K562 (cell line): ENCODE results near the gene COASY. TPM values are rescaled to one million over a fixed set of nuclear protein-coding genes. Genes with fewer than 3 reads are reported as not detected.

Experiments
- CSDE1 ChIP-seq, 2 experiments: fragments of 450-650 bp; IDR thresholded peaks; 2 replicates each; pipeline ENCODE4 v1.6.1; 2016; ENCODE audit warnings: mild to moderate bottlenecking in 1 of 2
- DPF2 ChIP-seq: fragments of 450-650 bp; IDR thresholded peaks from 2 replicates; pipeline ENCODE4 v1.6.1; 2016
- EHMT2 ChIP-seq: fragments of 450-650 bp; IDR thresholded peaks from 2 replicates; pipeline ENCODE4 v1.6.1; 2018; ENCODE audit warnings: antibody characterized with exemption
- FOXM1 ChIP-seq, 2 experiments: fragments of 450-650 bp in 1 of 2; sonication (generic) in 1 of 2; formaldehyde crosslinking in 1 of 2; IDR thresholded peaks; 2 replicates each; pipeline versions ENCODE4 v1.6.1 to v1.9.0; 2017 to 2022; ENCODE audit warnings: low read depth in 2 of 2, mild to moderate bottlenecking in 2 of 2, missing genetic modification reagents in 1 of 2, moderate library complexity in 1 of 2
- HEY1 ChIP-seq: fragments of 250-450 bp; sonication (Bioruptor Pico); IDR thresholded peaks from 2 replicates; pipeline ENCODE4 v1.5.0; 2020; ENCODE audit warnings: mild to moderate bottlenecking, moderate library complexity, borderline replicate concordance
- HOMEZ ChIP-seq: fragments of 250-450 bp; sonication (Bioruptor Pico); IDR thresholded peaks from 2 replicates; pipeline ENCODE4 v1.4.0; 2020; ENCODE audit warnings: mild to moderate bottlenecking, moderate library complexity
- IRF2 ChIP-seq: sonication (generic); formaldehyde crosslinking; IDR thresholded peaks from 2 replicates; pipeline ENCODE4 v1.8.1; 2022; ENCODE audit warnings: mild to moderate bottlenecking, missing genetic modification reagents
- LARP7 ChIP-seq: fragments of 450-650 bp; IDR thresholded peaks from 2 replicates; pipeline ENCODE4 v1.6.1; 2016
- MXI1 ChIP-seq: IDR thresholded peaks from 2 replicates; pipeline ENCODE4 v1.6.1; 2011; ENCODE audit warnings: low read depth, mild to moderate bottlenecking, improper control_type of control experiment, low read length
- POLR2A ChIP-seq: fragments of 450-650 bp; conservative IDR thresholded peaks from 2 replicates; pipeline ENCODE4 v1.6.1; 2016
- POLR2G ChIP-seq: fragments of 200-400 bp; formaldehyde crosslinking; IDR thresholded peaks from 2 replicates; pipeline ENCODE4 v1.6.1; 2017; ENCODE audit warnings: low read depth, mild to moderate bottlenecking, antibody characterized with exemption, low read length, moderate library complexity
- SNIP1 ChIP-seq: fragments of 450-650 bp; IDR thresholded peaks from 2 replicates; pipeline ENCODE4 v1.7.1; 2017; ENCODE audit warnings: low read depth, mild to moderate bottlenecking
- TAF7 ChIP-seq: fragments of 450-650 bp; IDR thresholded peaks from 2 replicates; pipeline ENCODE4 v1.6.1; 2016; ENCODE audit warnings: missing genetic modification characterization, missing compliant biosample characterization
- TEAD4 ChIP-seq, 2 experiments: sonication (generic) in 1 of 2; formaldehyde crosslinking in 1 of 2; IDR thresholded peaks; 2 replicates each; pipeline versions ENCODE4 v1.6.1 to v1.8.0; 2012 to 2022; ENCODE audit warnings: borderline replicate concordance in 1 of 2, inconsistent platforms in 1 of 2, low read length in 1 of 2, mild to moderate bottlenecking in 1 of 2, missing genetic modification reagents in 1 of 2
- ZNF175 ChIP-seq: fragments of 200-800 bp; sonication (Bioruptor generic); IDR thresholded peaks from 2 replicates; pipeline ENCODE4 v1.6.1; 2016; ENCODE audit warnings: low read depth, mild to moderate bottlenecking, missing genetic modification characterization, missing compliant biosample characterization
- ZZZ3 ChIP-seq: fragments of 450-650 bp; IDR thresholded peaks from 2 replicates; pipeline ENCODE4 v1.6.1; 2016; ENCODE audit warnings: antibody characterized with exemption, mild to moderate bottlenecking, moderate library complexity
- polyA plus RNA-seq, 8 experiments: library from polyadenylated mRNA; depleted of rRNA in 4 of 8; stranded (reverse) in 5 of 8; unstranded in 3 of 8; fragments of >200 nt; fragmentation: Nextera tagmentation in 2 of 8; fragmentation: Illumina TruSeq in 1 of 8; extraction: Ambion mirVana in 2 of 8; extraction: Trizol in 1 of 8; gene quantifications; 2 replicates each; pipeline versions ENCODE4 v1.2.1 to v1.2.3, GENCODE V29; 2011 to 2014; ENCODE audit warnings: inconsistent platforms in 1 of 8, missing spikeins in 1 of 8
- total RNA-seq, 7 experiments: library from RNA; depleted of rRNA in 6 of 7; stranded (reverse); fragments of >200 nt in 6 of 7; fragmentation: Illumina TruSeq in 2 of 7; extraction: Trizol in 2 of 7; gene quantifications; 2 replicates each; pipeline versions ENCODE4 v1.2.1 to v1.2.3, GENCODE V29; 2011 to 2021; ENCODE audit warnings: low replicate concordance in 1 of 7
- TF ChIP-seq, protein P1 (sequence below): fragments of 450-650 bp; conservative IDR thresholded peaks from 2 replicates; pipeline ENCODE4 v1.6.1; 2016; ENCODE audit warnings: missing genetic modification characterization, low read depth, mild to moderate bottlenecking, missing compliant biosample characterization, moderate library complexity
- TF ChIP-seq, protein P2 (sequence below): fragments of 250-450 bp; sonication (Bioruptor Pico); IDR thresholded peaks from 2 replicates; pipeline ENCODE4 v1.8.0; 2022; ENCODE audit warnings: moderate library complexity, mild to moderate bottlenecking, inconsistent platforms
- TF ChIP-seq, protein P3 (sequence below): sonication (generic); formaldehyde crosslinking; IDR thresholded peaks from 2 replicates; pipeline ENCODE4 v1.8.0; 2023; ENCODE audit warnings: mild to moderate bottlenecking, missing genetic modification reagents
- TF ChIP-seq, protein P4 (sequence below): fragments of 250-450 bp; sonication (Bioruptor Pico); IDR thresholded peaks from 2 replicates; pipeline ENCODE4 v1.5.0; 2021; ENCODE audit warnings: mild to moderate bottlenecking, moderate library complexity

Gene COASY
- total and polyA plus RNA-seq, 9 of the 15 experiments (the other 6 are each of a cell fraction or from before 2014, with no cell fraction given), result 25.4 to 175 (median 62.3) TPM

GRCh38 chr17:42531455-42532354 is 30.2 kb upstream of the COASY start (continued):
- TF ChIP-seq, protein P1, sequence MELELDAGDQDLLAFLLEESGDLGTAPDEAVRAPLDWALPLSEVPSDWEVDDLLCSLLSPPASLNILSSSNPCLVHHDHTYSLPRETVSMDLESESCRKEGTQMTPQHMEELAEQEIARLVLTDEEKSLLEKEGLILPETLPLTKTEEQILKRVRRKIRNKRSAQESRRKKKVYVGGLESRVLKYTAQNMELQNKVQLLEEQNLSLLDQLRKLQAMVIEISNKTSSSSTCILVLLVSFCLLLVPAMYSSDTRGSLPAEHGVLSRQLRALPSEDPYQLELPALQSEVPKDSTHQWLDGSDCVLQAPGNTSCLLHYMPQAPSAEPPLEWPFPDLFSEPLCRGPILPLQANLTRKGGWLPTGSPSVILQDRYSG, result no peak
- no peak for TF ChIP-seq HOMEZ (CRISPR knock-in tag)
- no peak for TF ChIP-seq POLR2A
- no peak for TF ChIP-seq ZZZ3
- TF ChIP-seq LARP7, result no peak
- peak; percentile 80 for TF ChIP-seq TEAD4 (IDR thresholded peaks at IDR 0.05; ENCODE audit: low read length)
- no peak for TF ChIP-seq TEAD4 (CRISPR knock-in tag; IDR thresholded peaks at IDR 0.05; ENCODE audit: borderline replicate concordance)
- TF ChIP-seq POLR2G, result peak; percentile 80
- no peak for TF ChIP-seq TAF7 (tag)
- no peak for TF ChIP-seq IRF2
- TF ChIP-seq HEY1, result no peak
- TF ChIP-seq, protein P2, sequence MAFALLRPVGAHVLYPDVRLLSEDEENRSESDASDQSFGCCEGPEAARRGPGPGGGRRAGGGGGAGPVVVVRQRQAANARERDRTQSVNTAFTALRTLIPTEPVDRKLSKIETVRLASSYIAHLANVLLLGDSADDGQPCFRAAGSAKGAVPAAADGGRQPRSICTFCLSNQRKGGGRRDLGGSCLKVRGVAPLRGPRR (CRISPR knock-in tag), result no peak
- TF ChIP-seq DPF2, result peak; percentile 79
- TF ChIP-seq EHMT2, result no peak
- peak; percentile 54; the same call in 1 of the 2 replicates for TF ChIP-seq FOXM1 (IDR thresholded peaks at IDR 0.05; ENCODE audit: low read depth)
- no peak for TF ChIP-seq FOXM1 (CRISPR knock-in tag; IDR thresholded peaks at IDR 0.05; ENCODE audit: low read depth)
- no peak for TF ChIP-seq CSDE1 (IDR thresholded peaks at IDR 0.05)
- TF ChIP-seq, protein P3, sequence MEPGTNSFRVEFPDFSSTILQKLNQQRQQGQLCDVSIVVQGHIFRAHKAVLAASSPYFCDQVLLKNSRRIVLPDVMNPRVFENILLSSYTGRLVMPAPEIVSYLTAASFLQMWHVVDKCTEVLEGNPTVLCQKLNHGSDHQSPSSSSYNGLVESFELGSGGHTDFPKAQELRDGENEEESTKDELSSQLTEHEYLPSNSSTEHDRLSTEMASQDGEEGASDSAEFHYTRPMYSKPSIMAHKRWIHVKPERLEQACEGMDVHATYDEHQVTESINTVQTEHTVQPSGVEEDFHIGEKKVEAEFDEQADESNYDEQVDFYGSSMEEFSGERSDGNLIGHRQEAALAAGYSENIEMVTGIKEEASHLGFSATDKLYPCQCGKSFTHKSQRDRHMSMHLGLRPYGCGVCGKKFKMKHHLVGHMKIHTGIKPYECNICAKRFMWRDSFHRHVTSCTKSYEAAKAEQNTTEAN (CRISPR knock-in tag), result no peak
- TF ChIP-seq SNIP1, result no peak
- TF ChIP-seq MXI1, result no peak
- 0 out of 2 replicates have a peak, but pooled peaks have one; percentile 52 for TF ChIP-seq ZNF175 (CRISPR knock-in tag)
- TF ChIP-seq, protein P4, sequence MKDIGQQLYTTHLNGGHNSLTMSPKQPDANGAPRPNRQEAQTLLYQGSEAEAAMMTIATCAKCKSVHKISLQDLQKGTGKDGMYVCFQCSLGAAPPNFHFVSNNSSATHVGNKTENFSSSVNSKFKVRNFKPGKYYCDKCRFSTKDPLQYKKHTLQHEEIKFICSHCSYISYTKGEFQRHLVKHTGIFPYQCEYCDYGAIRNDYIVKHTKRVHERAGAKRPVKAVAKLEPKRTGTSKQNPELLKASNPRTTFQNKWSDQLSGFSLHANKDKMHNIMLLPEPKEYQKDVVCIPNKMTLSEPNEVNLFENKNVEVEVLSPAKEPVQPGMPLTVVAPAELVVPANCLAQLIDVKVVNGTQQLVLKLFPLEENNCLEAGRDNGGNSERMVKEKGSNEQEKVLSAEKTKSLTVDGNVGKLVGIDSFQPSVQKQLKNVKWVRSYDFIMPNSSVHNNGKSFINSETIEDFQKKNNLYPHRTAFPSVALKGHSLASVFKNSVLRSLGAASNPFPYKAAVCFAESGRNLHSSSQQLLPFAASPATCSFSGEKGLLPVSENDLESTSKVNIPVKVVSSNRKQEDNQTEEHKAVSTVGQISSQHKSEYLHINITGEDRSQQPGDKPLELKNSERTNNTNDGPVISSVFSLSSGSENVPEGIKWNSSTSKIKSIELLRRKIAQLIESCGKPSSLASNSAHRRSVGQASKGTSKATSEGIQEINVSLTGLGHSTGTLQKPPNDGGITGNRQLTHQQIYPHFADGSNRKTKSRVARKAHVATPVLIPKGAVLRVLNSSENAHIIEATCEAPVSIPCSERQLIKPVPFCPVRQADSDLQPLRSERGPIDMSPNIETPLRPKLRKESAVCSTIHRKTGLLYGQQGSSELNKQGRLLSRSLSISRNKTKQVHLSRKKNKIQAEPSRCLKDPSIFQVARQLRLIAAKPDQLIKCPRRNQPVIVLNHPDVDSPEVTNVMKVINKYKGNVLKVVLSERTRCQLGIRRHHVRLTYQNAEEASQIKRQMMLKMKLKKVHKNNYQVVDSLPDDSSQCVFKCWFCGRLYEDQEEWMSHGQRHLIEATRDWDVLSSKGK, result no peak
